Caco-2 (cell line): ENCODE results near the gene SNX5. TPM values are rescaled to one million over a fixed set of nuclear protein-coding genes. Genes with fewer than 3 reads are reported as not detected.

Experiments used
- BruUV-seq: library from RNA; stranded (reverse); fragments of 400-500 nt; replicated peaks from 2 replicates; lab custom pipeline; 2021; lab: Mats Ljungman, UMichigan
- CTCF ChIA-PET: fragments of 300-600 bp; sonication (Branson Sonifier 250); formaldehyde crosslinking; loops from one replicate; lab custom pipeline; 2022; ENCODE audit warnings: antibody characterized with exemption; lab: Charles Lee
- POLR2A ChIA-PET: fragments of 300-600 bp; sonication (Branson Sonifier 250); formaldehyde crosslinking; loops from one replicate; lab custom pipeline; 2022; ENCODE audit warnings: antibody characterized with exemption; lab: Charles Lee
- DNase-seq, 2 experiments: peaks; one replicate each; pipeline versions ENCODE4 v3.0.0 to v3.0.0-alpha.2; 2020 to 2022
- H3K27me3 ChIP-seq: replicated peaks from 2 replicates; pipeline ENCODE4 v1.6.0; 2011; ENCODE audit warnings: low read length; ENCODE audit not compliant: control insufficient read depth, insufficient read depth
- H3K36me3 ChIP-seq: 2 replicates; pipeline ENCODE4 v1.5.1; 2011; ENCODE audit warnings: low read length; ENCODE audit not compliant: control insufficient read depth, insufficient read depth
- H3K4me1 ChIP-seq: fragments of 250-450 bp; sonication (Bioruptor Pico); 2 replicates; pipeline ENCODE4 v1.5.1; 2020; ENCODE audit warnings: mild to moderate bottlenecking
- H3K4me3 ChIP-seq: 2 replicates; pipeline ENCODE4 v1.5.1; 2011; ENCODE audit warnings: low read depth, mild to moderate bottlenecking, control low read depth, low read length
- H3K9me3 ChIP-seq: fragments of 250-450 bp; sonication (Bioruptor Pico); 2 replicates; pipeline ENCODE4 v1.5.1; 2020; ENCODE audit warnings: mild to moderate bottlenecking, moderate library complexity
- H3K27ac Mint-ChIP-seq: one replicate; pipeline ENCODE4 v1.8.0; 2022; ENCODE audit warnings: mixed read lengths; ENCODE audit not compliant: unreplicated experiment
- H3K27me3 Mint-ChIP-seq: one replicate; pipeline ENCODE4 v1.8.0; 2022; ENCODE audit warnings: mixed read lengths; ENCODE audit not compliant: insufficient read depth, unreplicated experiment
- H3K36me3 Mint-ChIP-seq: one replicate; pipeline ENCODE4 v1.8.0; 2022; ENCODE audit warnings: mild to moderate bottlenecking, mixed read lengths; ENCODE audit not compliant: insufficient read depth, unreplicated experiment
- H3K4me1 Mint-ChIP-seq: one replicate; pipeline ENCODE4 v1.8.0; 2022; ENCODE audit warnings: low read depth, mixed read lengths; ENCODE audit not compliant: unreplicated experiment
- H3K4me3 Mint-ChIP-seq: one replicate; pipeline ENCODE4 v1.8.0; 2022; ENCODE audit warnings: mild to moderate bottlenecking, moderate library complexity, mixed read lengths; ENCODE audit not compliant: unreplicated experiment
- H3K9me3 Mint-ChIP-seq: one replicate; pipeline ENCODE4 v1.8.0; 2022; ENCODE audit warnings: mixed read lengths; ENCODE audit not compliant: unreplicated experiment
- intact Hi-C: fragments of 100-400 bp; cut with micrococcal nuclease; formaldehyde crosslinking; loops from one replicate; pipeline ENCODE4 v1.10.0; 2022; ENCODE audit not compliant: unreplicated experiment
- total RNA-seq: library from RNA; stranded (reverse); gene quantifications from 2 replicates; pipeline ENCODE4 v1.2.3, GENCODE V29; 2022
- TF ChIP-seq, protein P1 (sequence below), 2 experiments: fragments of 200-600 bp in 1 of 2; IDR thresholded peaks; 1 replicate in 1 of 2; 2 replicates in 1 of 2; pipeline versions ENCODE4 v1.5.1 to v1.8.0; 2011 to 2022; ENCODE audit warnings: antibody characterized with exemption in 1 of 2, control low read depth in 1 of 2, inconsistent platforms in 1 of 2, low read depth in 1 of 2, low read length in 1 of 2, mild to moderate bottlenecking in 1 of 2, moderate library complexity in 1 of 2; ENCODE audit not compliant: insufficient read depth in 1 of 2, severe bottlenecking in 1 of 2, unreplicated experiment in 1 of 2

Gene SNX5
- total RNA-seq, 1 experiment from 2014 or later = 299 TPM

- Mint-ChIP-seq H3K27ac (no peak overlapping the region), H3K4me3 (no peak overlapping the region), H3K27me3 (no peaks in the 10 kb centered on the region), H3K9me3 (peaks cover under 1% of the 10 kb centered on the region), H3K36me3 (no peaks in the 10 kb centered on the region), H3K4me1 (peaks cover under 1% of the 10 kb centered on the region)
- H3K27me3 ChIP-seq = no peaks in the 10 kb centered on the region; the same call in 1 of the 2 replicates
- H3K9me3 ChIP-seq = no peaks in the 10 kb centered on the region
- POLR2A ChIA-PET = no interaction called here
- no peak for DNase-seq
- intact Hi-C loops = no loop called here
- H3K36me3 ChIP-seq = no peaks in the 10 kb centered on the region
- BruUV-seq = no TSS peak
- no peak overlapping the region for H3K4me3 ChIP-seq
- CTCF ChIA-PET = no interaction called here
- peaks cover 4% of the 10 kb centered on the region; the same call in 1 of the 2 replicates for H3K4me1 ChIP-seq
- TF ChIP-seq, protein P1, sequence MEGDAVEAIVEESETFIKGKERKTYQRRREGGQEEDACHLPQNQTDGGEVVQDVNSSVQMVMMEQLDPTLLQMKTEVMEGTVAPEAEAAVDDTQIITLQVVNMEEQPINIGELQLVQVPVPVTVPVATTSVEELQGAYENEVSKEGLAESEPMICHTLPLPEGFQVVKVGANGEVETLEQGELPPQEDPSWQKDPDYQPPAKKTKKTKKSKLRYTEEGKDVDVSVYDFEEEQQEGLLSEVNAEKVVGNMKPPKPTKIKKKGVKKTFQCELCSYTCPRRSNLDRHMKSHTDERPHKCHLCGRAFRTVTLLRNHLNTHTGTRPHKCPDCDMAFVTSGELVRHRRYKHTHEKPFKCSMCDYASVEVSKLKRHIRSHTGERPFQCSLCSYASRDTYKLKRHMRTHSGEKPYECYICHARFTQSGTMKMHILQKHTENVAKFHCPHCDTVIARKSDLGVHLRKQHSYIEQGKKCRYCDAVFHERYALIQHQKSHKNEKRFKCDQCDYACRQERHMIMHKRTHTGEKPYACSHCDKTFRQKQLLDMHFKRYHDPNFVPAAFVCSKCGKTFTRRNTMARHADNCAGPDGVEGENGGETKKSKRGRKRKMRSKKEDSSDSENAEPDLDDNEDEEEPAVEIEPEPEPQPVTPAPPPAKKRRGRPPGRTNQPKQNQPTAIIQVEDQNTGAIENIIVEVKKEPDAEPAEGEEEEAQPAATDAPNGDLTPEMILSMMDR (IDR thresholded peaks at IDR 0.05; ENCODE audit: insufficient read depth in 1 of 2, low read depth in 1 of 2, low read length in 1 of 2, severe bottlenecking in 1 of 2, unreplicated experiment in 1 of 2) = no peak
These were observed 52.1 kb downstream of the SNX5 start for GRCh38 chr20:17916433-17916891.

GRCh38 chr20:17914957-17915356 is 53.6 kb downstream of the SNX5 start:
- intact Hi-C loops = no loop called here
- DNase-seq = no peak
- Mint-ChIP-seq H3K4me1 (peaks cover 7% of the 10 kb centered on the region), H3K9me3 (peaks cover 7% of the 10 kb centered on the region), H3K27me3 (no peaks in the 10 kb centered on the region), H3K4me3 (no peak overlapping the region), H3K27ac (no peak overlapping the region), H3K36me3 (peaks cover 4% of the 10 kb centered on the region)
- H3K9me3 ChIP-seq = no peaks in the 10 kb centered on the region
- H3K4me1 ChIP-seq = peaks cover 4% of the 10 kb centered on the region; the same call in 1 of the 2 replicates
- no TSS peak for BruUV-seq
- no peak overlapping the region for H3K4me3 ChIP-seq
- H3K36me3 ChIP-seq = no peaks in the 10 kb centered on the region
- ChIA-PET POLR2A (no interaction called here), CTCF (interaction anchor here (1.8 kb wide), 1 partner anchor 24 kb away, joined by 3 read pairs; no protein-coding TSS in a partner anchor)
- TF ChIP-seq, protein P1 (IDR thresholded peaks at IDR 0.05; ENCODE audit: insufficient read depth in 1 of 2, low read depth in 1 of 2, low read length in 1 of 2, severe bottlenecking in 1 of 2, unreplicated experiment in 1 of 2) = no peak
- H3K27me3 ChIP-seq = no peaks in the 10 kb centered on the region; the same call in 1 of the 2 replicates

GRCh38 chr20:17912916-17913315 is 55.7 kb downstream of the SNX5 start:
- H3K36me3 Mint-ChIP-seq = peaks cover 4% of the 10 kb centered on the region
- Histone ChIP-seq H3K9me3 (no peaks in the 10 kb centered on the region), H3K36me3 (no peaks in the 10 kb centered on the region), H3K4me3 (no peak overlapping the region), H3K27me3 (no peaks in the 10 kb centered on the region; the same call in 1 of the 2 replicates), H3K4me1 (peaks cover under 1% of the 10 kb centered on the region; the same call in 1 of the 2 replicates)
- BruUV-seq = no TSS peak
- DNase-seq = no peak
- H3K4me1 Mint-ChIP-seq = peaks cover 7% of the 10 kb centered on the region
- intact Hi-C loops = no loop called here
- ChIA-PET POLR2A (no interaction called here), CTCF (interaction anchor here (0.7 kb wide), 1 partner anchor 514 kb away, joined by 3 read pairs; no protein-coding TSS in a partner anchor)
- H3K4me3 Mint-ChIP-seq = no peak overlapping the region
- TF ChIP-seq, protein P1 (IDR thresholded peaks at IDR 0.05; ENCODE audit: insufficient read depth in 1 of 2, low read depth in 1 of 2, low read length in 1 of 2, severe bottlenecking in 1 of 2, unreplicated experiment in 1 of 2) = no peak
- H3K27me3 Mint-ChIP-seq = no peaks in the 10 kb centered on the region
- H3K27ac Mint-ChIP-seq = no peak overlapping the region
- peaks cover 7% of the 10 kb centered on the region for H3K9me3 Mint-ChIP-seq
